ENCODE measurements around the gene GLI2. TPM values are rescaled to one million over a fixed set of nuclear protein-coding genes. Genes with fewer than 3 reads are reported as not detected.

The GLI2 gene
- total and polyA plus RNA-seq, 7 experiments from 2014 or later: 1.6 TPM; not detected in 6

DNA sequence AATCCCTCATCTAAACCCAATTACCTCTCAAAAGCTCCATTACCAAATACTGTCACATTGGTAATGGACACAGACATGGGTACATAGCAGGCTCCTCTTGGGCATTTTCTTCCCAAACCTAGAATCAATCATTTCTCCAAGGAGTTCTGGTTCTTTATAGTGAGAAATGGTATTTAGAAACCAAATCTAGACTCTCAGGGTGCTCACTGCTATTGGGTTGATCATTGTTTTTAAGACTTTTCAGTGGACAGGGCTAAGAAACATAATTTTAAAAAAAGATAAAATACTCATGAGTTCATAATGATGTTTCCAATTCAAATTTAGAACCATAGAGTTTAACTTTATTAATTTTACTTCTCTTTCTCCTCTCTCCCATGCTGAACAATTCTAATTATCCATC, 9.4 kb upstream of the GLI2 start:
- DNase-seq (no peak), ATAC-seq (no peak)
- ChIA-PET POLR2A (no interaction called here), CTCF (no interaction called here)
- intact Hi-C loops (cut with micrococcal nuclease): no loop called here
- no peaks in the 10 kb centered on the region for H3K36me3 ChIP-seq (ENCODE audit: control insufficient read depth in 2 of 3, insufficient read depth in 3 of 3, low read length in 3 of 3)
- no peaks in the 10 kb centered on the region for H3K9me3 ChIP-seq (ENCODE audit: control insufficient read depth in 2 of 3, low read length in 3 of 3)
- no peak overlapping the region for H3K27ac ChIP-seq (ENCODE audit: low read depth, low read length)
- H3K4me3 Mint-ChIP-seq: no peak overlapping the region
- peaks cover 0 to 2% (median 0%) of the 10 kb centered on the region in 5 donors for H3K36me3 Mint-ChIP-seq
- H3K4me1 ChIP-seq (ENCODE audit: control insufficient read depth in 2 of 2, insufficient read depth in 2 of 2, low read length in 2 of 2): no peaks in the 10 kb centered on the region
- H3K4me3 ChIP-seq (ENCODE audit: low read length): no peak overlapping the region
- no peaks in the 10 kb centered on the region for H3K4me1 Mint-ChIP-seq
- no peaks in the 10 kb centered on the region for H3K27me3 ChIP-seq (ENCODE audit: control insufficient read depth in 2 of 2, insufficient read depth in 2 of 2, low read length in 2 of 2)
- H3K27ac Mint-ChIP-seq: no peak overlapping the region
- peaks cover 0 to 23% (median 5%) of the 10 kb centered on the region in 11 donors for H3K9me3 Mint-ChIP-seq
- peaks cover 13 to 30% (median 18%) of the 10 kb centered on the region in 5 donors for H3K27me3 Mint-ChIP-seq

DNA sequence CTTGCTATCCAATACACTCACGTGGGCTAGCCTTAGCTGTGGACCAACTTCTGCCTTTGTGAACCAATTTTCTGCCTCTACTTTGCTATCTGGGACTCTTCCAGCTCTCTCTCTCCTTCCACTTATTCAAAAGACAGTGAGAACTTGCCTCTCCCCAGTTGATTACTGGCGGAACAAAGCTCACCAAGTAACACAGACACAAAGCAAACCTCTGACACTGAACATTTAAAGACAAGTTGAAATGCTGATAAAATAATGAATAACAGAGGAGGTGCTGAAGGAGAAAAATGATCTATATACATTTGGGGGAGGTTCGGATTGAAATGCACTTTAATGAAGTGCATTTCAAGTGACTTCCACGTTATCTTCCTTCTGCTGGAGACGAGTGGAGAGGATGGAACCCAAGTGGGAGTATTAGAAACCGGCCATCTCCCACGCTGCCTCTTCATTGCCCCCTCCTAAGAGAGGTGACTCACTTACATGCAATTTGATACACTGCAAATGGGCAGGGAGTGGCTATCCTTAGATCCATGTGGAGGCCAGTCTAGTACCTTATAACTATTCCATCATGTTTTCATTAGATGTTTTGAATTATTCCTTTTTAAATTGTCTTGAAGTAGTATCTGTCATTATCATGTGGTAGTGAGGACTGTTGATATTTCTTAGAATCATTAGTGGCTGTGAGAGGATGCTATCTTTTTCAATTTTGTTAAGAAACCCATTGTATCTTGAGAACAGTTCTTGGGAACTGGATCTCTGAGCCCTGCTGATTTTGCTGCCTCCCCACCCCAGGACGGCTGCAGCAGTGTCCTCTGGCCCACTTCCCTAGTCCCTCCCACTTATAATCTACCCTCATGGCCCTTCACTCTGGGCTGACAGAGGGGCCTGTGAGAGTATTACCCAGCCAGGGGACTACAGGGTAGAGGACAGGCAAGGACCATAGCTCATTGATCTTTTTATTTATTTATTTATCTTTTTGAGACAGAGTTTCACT, 6.0 kb upstream of the GLI2 start:
- Histone ChIP-seq H3K4me3 (ENCODE audit: low read length) (no peak overlapping the region), H3K27me3 (ENCODE audit: control insufficient read depth in 2 of 2, insufficient read depth in 2 of 2, low read length in 2 of 2) (no peaks in the 10 kb centered on the region), H3K9me3 (ENCODE audit: control insufficient read depth in 2 of 3, low read length in 3 of 3) (no peaks in the 10 kb centered on the region), H3K27ac (ENCODE audit: low read depth, low read length) (no peak overlapping the region), H3K36me3 (ENCODE audit: control insufficient read depth in 2 of 3, insufficient read depth in 3 of 3, low read length in 3 of 3) (no peaks in the 10 kb centered on the region), H3K4me1 (ENCODE audit: control insufficient read depth in 2 of 2, insufficient read depth in 2 of 2, low read length in 2 of 2) (no peaks in the 10 kb centered on the region)
- Mint-ChIP-seq H3K27ac (no peak overlapping the region), H3K36me3 (peaks cover 0 to 4% (median 0%) of the 10 kb centered on the region in 5 donors), H3K9me3 (peaks cover 0 to 15% (median 5%) of the 10 kb centered on the region in 11 donors), H3K4me3 (no peak overlapping the region), H3K27me3 (peaks cover 25 to 40% (median 39%) of the 10 kb centered on the region in 5 donors), H3K4me1 (peaks cover 0 to 16% (median 0%) of the 10 kb centered on the region in 7 donors)
- ChIA-PET CTCF (no interaction called here), POLR2A (no interaction called here)
- intact Hi-C loops (cut with micrococcal nuclease): no loop called here
- ATAC-seq (no peak), DNase-seq (no peak)

DNA sequence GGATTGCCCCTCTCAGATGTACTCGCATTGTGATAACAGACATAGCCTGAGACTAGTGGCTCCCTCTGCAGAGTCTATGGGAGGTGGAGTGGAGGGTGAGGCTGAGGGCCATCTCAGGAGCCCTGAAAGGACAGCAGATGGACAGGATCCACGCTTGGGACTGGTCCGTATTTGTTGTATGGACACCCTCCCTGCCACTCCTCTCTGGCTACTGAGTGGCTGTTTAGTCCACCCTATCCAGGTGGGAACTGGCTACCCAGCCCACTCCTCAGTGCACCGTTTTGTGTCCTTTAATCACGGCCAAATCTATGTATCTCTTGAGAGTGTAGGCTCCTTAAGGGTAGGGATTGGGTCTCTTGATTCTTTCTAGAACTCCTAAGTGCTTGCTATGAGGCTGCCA, 4.5 kb upstream of the GLI2 start:
- Mint-ChIP-seq H3K36me3 (peaks cover 0 to 4% (median 0%) of the 10 kb centered on the region in 5 donors), H3K27ac (no peak overlapping the region), H3K4me3 (no peak overlapping the region), H3K9me3 (peaks cover 0 to 8% (median 2%) of the 10 kb centered on the region in 11 donors), H3K4me1 (peaks cover 0 to 16% (median 0%) of the 10 kb centered on the region in 7 donors), H3K27me3 (peaks cover 25 to 43% (median 38%) of the 10 kb centered on the region in 5 donors)
- POLR2A ChIA-PET: no interaction called here
- intact Hi-C loops (cut with micrococcal nuclease): no loop called here
- CTCF ChIA-PET: no interaction called here
- DNase-seq: peak in 1 of 9 donors; percentile 4
- Histone ChIP-seq H3K9me3 (ENCODE audit: control insufficient read depth in 2 of 3, low read length in 3 of 3) (no peaks in the 10 kb centered on the region), H3K27ac (ENCODE audit: low read depth, low read length) (no peak overlapping the region), H3K4me3 (ENCODE audit: low read length) (no peak overlapping the region), H3K4me1 (ENCODE audit: control insufficient read depth in 2 of 2, insufficient read depth in 2 of 2, low read length in 2 of 2) (no peaks in the 10 kb centered on the region), H3K36me3 (ENCODE audit: control insufficient read depth in 2 of 3, insufficient read depth in 3 of 3, low read length in 3 of 3) (no peaks in the 10 kb centered on the region), H3K27me3 (ENCODE audit: control insufficient read depth in 2 of 2, insufficient read depth in 2 of 2, low read length in 2 of 2) (no peaks in the 10 kb centered on the region)
- ATAC-seq: no peak

DNA sequence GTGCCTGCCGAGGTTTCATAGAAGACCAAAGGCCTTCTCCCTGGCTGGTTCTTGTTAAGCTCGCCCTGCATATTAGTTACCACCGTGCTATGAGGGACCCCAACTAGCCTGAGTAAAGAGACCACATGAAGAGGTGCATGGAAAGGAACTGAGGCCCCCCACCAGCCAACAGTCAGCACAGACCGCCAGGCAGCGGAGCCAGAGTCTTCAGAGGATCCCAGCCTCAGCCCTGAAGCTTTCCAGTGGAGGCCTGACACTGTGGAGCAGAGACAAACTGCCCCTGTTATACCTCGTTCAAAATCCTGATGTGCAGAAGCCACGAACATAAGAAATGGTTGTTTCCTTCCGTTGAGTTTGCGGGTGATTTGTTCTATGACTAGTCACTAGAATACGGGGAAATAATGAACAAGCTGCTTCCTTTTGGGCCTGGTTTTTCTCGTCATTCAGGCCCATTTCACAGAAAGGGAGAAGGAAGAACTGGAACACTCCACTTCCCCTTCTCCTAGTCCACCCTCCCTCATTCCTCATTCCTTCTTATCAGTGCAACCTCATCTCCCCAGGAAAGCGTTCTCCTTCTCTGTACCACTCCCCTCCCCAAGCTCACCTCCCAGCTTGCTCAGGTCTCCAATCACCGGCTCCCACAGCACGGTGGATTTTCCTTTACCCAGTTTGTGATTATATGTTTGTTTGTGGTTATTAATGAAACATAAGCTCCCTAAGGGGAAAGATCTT, 3.0 kb upstream of the GLI2 start:
- Histone ChIP-seq H3K4me3 (ENCODE audit: low read length) (no peak overlapping the region), H3K36me3 (ENCODE audit: control insufficient read depth in 2 of 3, insufficient read depth in 3 of 3, low read length in 3 of 3) (no peaks in the 10 kb centered on the region), H3K27me3 (ENCODE audit: control insufficient read depth in 2 of 2, insufficient read depth in 2 of 2, low read length in 2 of 2) (no peaks in the 10 kb centered on the region), H3K9me3 (ENCODE audit: control insufficient read depth in 2 of 3, low read length in 3 of 3) (no peaks in the 10 kb centered on the region), H3K4me1 (ENCODE audit: control insufficient read depth in 2 of 2, insufficient read depth in 2 of 2, low read length in 2 of 2) (no peaks in the 10 kb centered on the region), H3K27ac (ENCODE audit: low read depth, low read length) (no peak overlapping the region)
- H3K4me3 Mint-ChIP-seq: peak overlapping the region in 1 of 10 donors; percentile 47
- peak in 1 of 9 donors; percentile 18 for DNase-seq
- H3K4me1 Mint-ChIP-seq: peaks cover 0 to 21% (median 6%) of the 10 kb centered on the region in 7 donors
- POLR2A ChIA-PET: no interaction called here
- peaks cover 31 to 50% (median 48%) of the 10 kb centered on the region in 5 donors for H3K27me3 Mint-ChIP-seq
- H3K9me3 Mint-ChIP-seq: peaks cover 0 to 3% (median 0%) of the 10 kb centered on the region in 11 donors
- intact Hi-C loops (cut with micrococcal nuclease): no loop called here
- peak overlapping the region in 1 of 9 donors; percentile 34 for H3K27ac Mint-ChIP-seq
- H3K36me3 Mint-ChIP-seq: peaks cover 0 to 4% (median 0%) of the 10 kb centered on the region in 5 donors
- no peak for ATAC-seq
- CTCF ChIA-PET: no interaction called here

DNA sequence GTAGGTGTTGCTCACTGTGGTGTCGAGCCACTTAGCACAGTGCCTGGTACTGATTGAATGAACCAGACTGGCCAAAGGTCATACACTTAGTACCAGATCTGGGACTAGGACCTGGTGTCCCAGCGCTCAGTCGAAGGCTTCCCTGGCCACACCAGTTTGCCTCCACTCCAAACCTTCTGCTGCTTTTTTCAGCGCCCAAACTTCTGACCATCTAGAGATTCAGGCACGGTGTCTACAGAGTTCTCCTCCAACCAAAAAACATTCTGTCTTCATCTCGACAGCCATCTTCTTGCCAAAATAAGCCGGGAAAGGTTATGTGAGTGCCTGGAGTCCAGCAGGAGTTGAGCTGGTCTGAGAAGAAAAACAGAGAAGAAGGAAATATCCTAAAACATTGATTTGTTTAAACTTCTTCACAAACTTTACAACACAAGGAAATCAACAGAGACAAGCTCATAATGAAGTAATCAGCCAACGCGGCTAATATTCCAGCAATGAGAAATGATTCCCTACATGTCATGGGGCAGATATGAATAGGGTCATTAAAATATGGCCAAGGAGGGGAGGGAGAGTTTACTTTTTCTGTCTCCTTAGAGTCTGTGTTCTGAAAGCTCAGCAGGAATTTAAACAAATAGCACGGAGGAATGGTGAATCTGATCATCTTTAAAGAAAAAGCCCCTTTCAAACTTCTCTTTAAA, 2.3 kb upstream of the GLI2 start:
- H3K36me3 ChIP-seq (ENCODE audit: control insufficient read depth in 2 of 3, insufficient read depth in 3 of 3, low read length in 3 of 3): no peaks in the 10 kb centered on the region
- Mint-ChIP-seq H3K4me3 (peak overlapping the region in 1 of 10 donors; percentile 47), H3K9me3 (peaks cover 0 to 3% (median 0%) of the 10 kb centered on the region in 11 donors), H3K27ac (peak overlapping the region in 1 of 9 donors; percentile 34), H3K4me1 (peaks cover 0 to 21% (median 7%) of the 10 kb centered on the region in 7 donors), H3K36me3 (peaks cover 0 to 4% (median 0%) of the 10 kb centered on the region in 5 donors), H3K27me3 (peaks cover 39 to 57% (median 56%) of the 10 kb centered on the region in 5 donors)
- ChIA-PET POLR2A (no interaction called here), CTCF (no interaction called here)
- intact Hi-C loops (cut with micrococcal nuclease): no loop called here
- no peaks in the 10 kb centered on the region for H3K27me3 ChIP-seq (ENCODE audit: control insufficient read depth in 2 of 2, insufficient read depth in 2 of 2, low read length in 2 of 2)
- H3K4me3 ChIP-seq (ENCODE audit: low read length): no peak overlapping the region
- ATAC-seq (no peak), DNase-seq (peak in 1 of 9 donors; percentile 1)
- H3K4me1 ChIP-seq (ENCODE audit: control insufficient read depth in 2 of 2, insufficient read depth in 2 of 2, low read length in 2 of 2): no peaks in the 10 kb centered on the region
- no peaks in the 10 kb centered on the region for H3K9me3 ChIP-seq (ENCODE audit: control insufficient read depth in 2 of 3, low read length in 3 of 3)
- no peak overlapping the region for H3K27ac ChIP-seq (ENCODE audit: low read depth, low read length)

DNA sequence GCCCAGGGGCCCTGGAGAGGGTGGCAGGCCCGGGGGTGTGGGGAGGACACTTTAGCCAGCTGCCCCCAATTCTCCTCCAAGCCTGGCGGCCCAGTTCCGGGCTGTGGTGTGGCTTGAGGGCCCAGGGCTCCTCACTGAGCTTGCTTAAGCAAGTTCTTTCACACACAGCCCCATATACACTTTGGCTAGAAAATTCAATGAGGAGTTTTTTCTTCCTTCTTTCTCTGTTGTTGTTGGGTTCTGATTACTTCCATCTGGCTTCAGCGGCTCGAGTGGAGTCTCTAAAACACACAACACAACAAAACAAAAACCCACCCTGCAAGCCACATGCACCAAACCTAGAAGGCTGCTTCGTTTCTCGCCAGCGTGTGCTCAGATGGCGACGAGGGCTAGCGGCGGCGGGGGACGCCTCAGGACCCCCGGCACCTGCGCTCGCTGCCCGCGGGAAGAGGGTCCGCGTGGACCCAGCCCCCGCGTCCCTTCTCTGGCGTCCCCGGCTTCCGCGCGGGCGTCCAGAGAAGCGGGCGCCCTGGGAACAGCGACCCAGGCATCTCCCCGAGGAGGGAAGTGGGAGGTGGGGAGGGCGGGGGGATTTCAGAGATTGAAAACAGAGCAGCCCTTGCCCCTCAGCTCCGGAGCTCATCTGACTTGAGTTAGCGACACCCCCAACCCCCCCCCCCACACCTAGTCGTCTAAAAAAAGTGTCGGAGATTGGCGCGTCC, 577 bp upstream of the GLI2 start:
- intact Hi-C loops (cut with micrococcal nuclease): no loop called here
- Mint-ChIP-seq H3K36me3 (peaks cover 0 to 4% (median 0%) of the 10 kb centered on the region in 5 donors), H3K27me3 (peaks cover 41 to 72% (median 61%) of the 10 kb centered on the region in 5 donors), H3K4me1 (peaks cover 0 to 21% (median 7%) of the 10 kb centered on the region in 7 donors), H3K9me3 (peaks cover 0 to 3% (median 0%) of the 10 kb centered on the region in 11 donors), H3K4me3 (peak overlapping the region in 2 of 10 donors; percentile 34 to 44), H3K27ac (no peak overlapping the region)
- H3K4me1 ChIP-seq (ENCODE audit: control insufficient read depth in 2 of 2, insufficient read depth in 2 of 2, low read length in 2 of 2): no peaks in the 10 kb centered on the region
- no peaks in the 10 kb centered on the region for H3K27me3 ChIP-seq (ENCODE audit: control insufficient read depth in 2 of 2, insufficient read depth in 2 of 2, low read length in 2 of 2)
- CTCF ChIA-PET: no interaction called here
- no peaks in the 10 kb centered on the region for H3K36me3 ChIP-seq (ENCODE audit: control insufficient read depth in 2 of 3, insufficient read depth in 3 of 3, low read length in 3 of 3)
- POLR2A ChIA-PET: no interaction called here
- ATAC-seq (no peak), DNase-seq (peak in 1 of 9 donors; percentile 11)
- H3K27ac ChIP-seq (ENCODE audit: low read depth, low read length): no peak overlapping the region
- no peak overlapping the region for H3K4me3 ChIP-seq (ENCODE audit: low read length)
- H3K9me3 ChIP-seq (ENCODE audit: control insufficient read depth in 2 of 3, low read length in 3 of 3): no peaks in the 10 kb centered on the region

Data from naive thymus-derived CD4-positive, alpha-beta T cell (primary cell).